PC-9 (cell line): ENCODE measurements around the gene IQCH.

Source experiments
- EZH2 ChIP-seq: fragments of 200-600 bp; sonication (generic); IDR thresholded peaks from 2 replicates; pipeline ENCODE4 v1.8.0; 2017; ENCODE audit warnings: antibody characterized with exemption, low read depth
- TF ChIP-seq, protein P1 (sequence below): fragments of 200-600 bp; sonication (generic); conservative IDR thresholded peaks from 2 replicates; pipeline ENCODE4 v1.6.1; 2017; ENCODE audit warnings: mixed run types, antibody characterized with exemption, mild to moderate bottlenecking, moderate library complexity

DNA sequence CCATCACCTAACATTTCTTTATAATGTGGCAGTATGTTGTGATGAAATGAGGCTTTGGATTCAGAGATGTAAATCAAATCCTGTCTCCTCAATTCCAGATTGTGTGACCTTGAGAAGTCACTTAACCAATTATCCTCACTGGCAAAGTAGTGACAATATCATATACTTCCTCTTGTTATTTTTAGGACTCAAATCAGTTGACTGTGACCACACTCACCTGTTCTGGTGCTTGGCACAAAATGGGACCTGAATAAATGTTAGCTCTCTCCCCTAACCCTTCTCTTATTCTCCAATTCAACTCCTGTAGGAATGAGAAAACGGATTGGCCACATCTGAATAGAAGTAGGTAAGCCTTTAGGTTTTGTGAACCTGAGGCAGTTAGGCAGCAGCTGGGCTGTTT is 42.1 kb downstream of the IQCH start:
- TF ChIP-seq, protein P1, sequence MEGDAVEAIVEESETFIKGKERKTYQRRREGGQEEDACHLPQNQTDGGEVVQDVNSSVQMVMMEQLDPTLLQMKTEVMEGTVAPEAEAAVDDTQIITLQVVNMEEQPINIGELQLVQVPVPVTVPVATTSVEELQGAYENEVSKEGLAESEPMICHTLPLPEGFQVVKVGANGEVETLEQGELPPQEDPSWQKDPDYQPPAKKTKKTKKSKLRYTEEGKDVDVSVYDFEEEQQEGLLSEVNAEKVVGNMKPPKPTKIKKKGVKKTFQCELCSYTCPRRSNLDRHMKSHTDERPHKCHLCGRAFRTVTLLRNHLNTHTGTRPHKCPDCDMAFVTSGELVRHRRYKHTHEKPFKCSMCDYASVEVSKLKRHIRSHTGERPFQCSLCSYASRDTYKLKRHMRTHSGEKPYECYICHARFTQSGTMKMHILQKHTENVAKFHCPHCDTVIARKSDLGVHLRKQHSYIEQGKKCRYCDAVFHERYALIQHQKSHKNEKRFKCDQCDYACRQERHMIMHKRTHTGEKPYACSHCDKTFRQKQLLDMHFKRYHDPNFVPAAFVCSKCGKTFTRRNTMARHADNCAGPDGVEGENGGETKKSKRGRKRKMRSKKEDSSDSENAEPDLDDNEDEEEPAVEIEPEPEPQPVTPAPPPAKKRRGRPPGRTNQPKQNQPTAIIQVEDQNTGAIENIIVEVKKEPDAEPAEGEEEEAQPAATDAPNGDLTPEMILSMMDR, result no peak
- TF ChIP-seq EZH2, result no peak
